CD14-positive monocyte (primary cell): ENCODE data around the gene TANC1. TPM values are rescaled to one million over a fixed set of nuclear protein-coding genes. Genes with fewer than 3 reads are reported as not detected.

ENCODE experiments used
- DNase-seq, 3 donors: peaks; one replicate each; pipeline ENCODE4 v3.0.0-alpha.2; 2011 to 2022
- H2AFZ ChIP-seq: 2 replicates; pipeline ENCODE4 v1.6.0; 2012; ENCODE audit warnings: mild to moderate bottlenecking, low read depth, low read length, inconsistent platforms; ENCODE audit not compliant: insufficient read depth, poor library complexity, severe bottlenecking
- H3K27ac ChIP-seq, 2 donors: 1 replicate in 1 of 2; 2 replicates in 1 of 2; pipeline ENCODE4 v1.5.1; 2012 to 2013; ENCODE audit warnings: low read length in 2 of 2, control low read depth in 1 of 2, inconsistent platforms in 1 of 2, low read depth in 1 of 2, mild to moderate bottlenecking in 1 of 2
- H3K27me3 ChIP-seq, 2 donors: one replicate each; pipeline versions ENCODE4 v1.6.0 to v1.6.1; 2011 to 2013; ENCODE audit warnings: low read length in 2 of 2; ENCODE audit not compliant: control insufficient read depth in 2 of 2, insufficient read depth in 2 of 2
- H3K36me3 ChIP-seq, 2 donors: replicated peaks in 1 of 2; 1 replicate in 1 of 2; 2 replicates in 1 of 2; pipeline versions ENCODE4 v1.5.1 to v1.6.1; 2012 to 2013; ENCODE audit warnings: low read length in 2 of 2, control low read depth in 1 of 2, inconsistent platforms in 1 of 2, mild to moderate bottlenecking in 1 of 2; ENCODE audit not compliant: insufficient read depth in 2 of 2, control insufficient read depth in 1 of 2
- H3K4me1 ChIP-seq, 2 donors: 1 replicate in 1 of 2; 2 replicates in 1 of 2; pipeline versions ENCODE4 v1.5.1 to v1.6.1; 2012 to 2013; ENCODE audit warnings: low read length in 2 of 2, control low read depth in 1 of 2, inconsistent platforms in 1 of 2, mild to moderate bottlenecking in 1 of 2, moderate library complexity in 1 of 2; ENCODE audit not compliant: insufficient read depth in 2 of 2, control insufficient read depth in 1 of 2
- H3K4me2 ChIP-seq: replicated peaks from 2 replicates; pipeline ENCODE3; 2012; ENCODE audit warnings: low read length, moderate library complexity, mild to moderate bottlenecking; ENCODE audit not compliant: poor library complexity, severe bottlenecking; ENCODE audit errors: extremely low read depth
- H3K4me3 ChIP-seq, 3 experiments: fragments of 200-600 bp in 1 of 3; sonication (generic) in 1 of 3; replicated peaks in 1 of 3; 1 replicate in 2 of 3; 2 replicates in 1 of 3; pipeline ENCODE4 v1.5.1; 2011 to 2013; ENCODE audit warnings: low read length in 3 of 3, mild to moderate bottlenecking in 3 of 3, control low read depth in 2 of 3, low read depth in 2 of 3, inconsistent platforms in 1 of 3, moderate library complexity in 1 of 3
- H3K79me2 ChIP-seq: 2 replicates; pipeline ENCODE4 v1.6.0; 2012; ENCODE audit warnings: mild to moderate bottlenecking, control low read depth, inconsistent platforms, low read length, moderate library complexity; ENCODE audit not compliant: insufficient read depth
- H3K9ac ChIP-seq: 2 replicates; pipeline ENCODE4 v1.6.0; 2017; ENCODE audit warnings: low read length, mild to moderate bottlenecking; ENCODE audit not compliant: insufficient read depth, poor library complexity, severe bottlenecking
- H3K9me3 ChIP-seq, 2 donors: replicated peaks in 1 of 2; 1 replicate in 1 of 2; 2 replicates in 1 of 2; pipeline versions ENCODE4 v1.5.1 to v1.6.1; 2012 to 2013; ENCODE audit warnings: low read length in 2 of 2, control low read depth in 1 of 2; ENCODE audit not compliant: control insufficient read depth in 1 of 2, insufficient read depth in 1 of 2
- H4K20me1 ChIP-seq: 2 replicates; pipeline ENCODE4 v1.6.0; 2012; ENCODE audit warnings: mild to moderate bottlenecking, low read length, control low read depth, moderate library complexity; ENCODE audit not compliant: insufficient read depth
- H3K27ac Mint-ChIP-seq, 7 donors: one replicate each; pipeline ENCODE4 v1.8.0; 2020; ENCODE audit warnings: mild to moderate bottlenecking in 7 of 7, mixed read lengths in 7 of 7, moderate library complexity in 6 of 7, inconsistent platforms in 2 of 7
- H3K27me3 Mint-ChIP-seq, 3 donors: one replicate each; pipeline ENCODE4 v1.8.0; 2021 to 2022; ENCODE audit warnings: low read depth in 3 of 3, mild to moderate bottlenecking in 3 of 3, mixed read lengths in 3 of 3, moderate library complexity in 3 of 3, inconsistent platforms in 1 of 3
- H3K36me3 Mint-ChIP-seq, 2 donors: one replicate each; pipeline ENCODE4 v1.8.0; 2020; ENCODE audit warnings: mixed read lengths in 2 of 2, inconsistent platforms in 1 of 2, mild to moderate bottlenecking in 1 of 2
- H3K4me1 Mint-ChIP-seq: one replicate; pipeline ENCODE4 v1.8.0; 2020; ENCODE audit warnings: mild to moderate bottlenecking, mixed read lengths
- H3K4me3 Mint-ChIP-seq, 2 donors: one replicate each; pipeline ENCODE4 v1.8.0; 2020; ENCODE audit warnings: mild to moderate bottlenecking in 2 of 2, mixed read lengths in 2 of 2, moderate library complexity in 1 of 2
- H3K9me3 Mint-ChIP-seq, 7 donors: one replicate each; pipeline ENCODE4 v1.8.0; 2020 to 2022; ENCODE audit warnings: mixed read lengths in 7 of 7, mild to moderate bottlenecking in 6 of 7, moderate library complexity in 6 of 7, inconsistent platforms in 2 of 7
- CTCF ChIP-seq: fragments of 200-600 bp; IDR thresholded peaks from one replicate; pipeline ENCODE4 v1.8.0; 2022; ENCODE audit warnings: antibody characterized with exemption, mild to moderate bottlenecking
- WGBS: methylation state at CpG from one replicate; pipeline ENCODE4 v1.1.5; 2013; ENCODE audit warnings: missing lambda C conversion rate; ENCODE audit not compliant: insufficient coverage; 5-methylcytosine and 5-hydroxymethylcytosine counted together
- intact Hi-C, 2 donors: fragments of 100-400 bp; cut with micrococcal nuclease; formaldehyde crosslinking; loops; one replicate each; pipeline versions ENCODE4 v1.15.0 to v1.15.1; 2023
- polyA plus RNA-seq, 3 donors: library from polyadenylated mRNA; depleted of rRNA in 1 of 3; unstranded in 2 of 3; stranded (reverse) in 1 of 3; fragments of 300-500 nt in 2 of 3; fragments of >200 nt in 1 of 3; fragmentation: Illumina TruSeq in 2 of 3; gene quantifications; 1 replicate in 2 of 3; 2 replicates in 1 of 3; pipeline ENCODE4 v1.2.3, GENCODE V29; 2012 to 2021

The TANC1 gene
- polyA plus RNA-seq, 3 donors, result 0.04 TPM; not detected in 2

- intact Hi-C loops, result no loop called here
- Mint-ChIP-seq H3K4me3 (no peak overlapping the region), H3K9me3 (no peaks in the 10 kb centered on the region), H3K4me1 (no peaks in the 10 kb centered on the region), H3K27me3 (peaks cover 0 to 2% (median 0%) of the 10 kb centered on the region in 3 donors), H3K27ac (no peak overlapping the region), H3K36me3 (no peaks in the 10 kb centered on the region)
- Histone ChIP-seq H2AFZ (no peak overlapping the region), H3K36me3 (no peaks in the 10 kb centered on the region), H3K27me3 (no peaks in the 10 kb centered on the region), H3K9me3 (no peaks in the 10 kb centered on the region), H3K4me2 (no peak overlapping the region), H3K27ac (no peak overlapping the region), H3K79me2 (no peaks in the 10 kb centered on the region), H3K4me1 (no peaks in the 10 kb centered on the region), H3K4me3 (no peak overlapping the region), H3K9ac (no peak overlapping the region), H4K20me1 (no peaks in the 10 kb centered on the region)
- DNase-seq, result no peak
- WGBS, result no CpG with 5 or more reads among the region's 5 CpGs
- TF ChIP-seq CTCF, result no peak
Measured at GRCh38 chr2:159103411-159103810, 135.0 kb downstream of the TANC1 start.

DNA sequence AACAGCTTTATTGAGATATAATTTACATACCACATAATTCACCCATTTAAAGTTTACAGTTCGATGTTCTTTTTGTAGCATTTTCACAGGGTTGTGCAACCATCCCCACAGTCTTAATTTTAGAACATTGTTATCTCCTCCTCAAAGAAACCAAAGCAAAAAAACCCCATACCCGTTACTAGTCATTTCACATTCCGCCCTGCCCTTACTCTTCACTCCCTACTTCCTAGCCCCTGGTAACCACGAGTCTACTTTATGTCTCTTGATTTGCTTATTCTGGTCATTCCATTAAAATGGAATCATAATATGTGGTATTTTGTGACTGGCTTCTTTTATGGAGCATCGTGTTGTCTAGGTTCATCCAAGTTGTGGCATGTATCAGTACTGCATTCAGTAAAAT lies 137.7 kb downstream of the TANC1 start:
- Histone ChIP-seq H3K79me2 (no peaks in the 10 kb centered on the region), H4K20me1 (no peaks in the 10 kb centered on the region), H3K27ac (no peak overlapping the region), H3K36me3 (no peaks in the 10 kb centered on the region), H2AFZ (no peak overlapping the region), H3K4me1 (no peaks in the 10 kb centered on the region), H3K9me3 (no peaks in the 10 kb centered on the region), H3K4me2 (no peak overlapping the region), H3K27me3 (no peaks in the 10 kb centered on the region), H3K4me3 (no peak overlapping the region), H3K9ac (no peak overlapping the region)
- Mint-ChIP-seq H3K36me3 (no peaks in the 10 kb centered on the region), H3K4me1 (no peaks in the 10 kb centered on the region), H3K27ac (no peak overlapping the region), H3K27me3 (peaks cover 0 to 3% (median 2%) of the 10 kb centered on the region in 3 donors), H3K4me3 (no peak overlapping the region), H3K9me3 (no peaks in the 10 kb centered on the region)
- intact Hi-C loops, result no loop called here
- WGBS, result 100% methylated on average over 1 of the region's 5 CpGs
- DNase-seq, result no peak
- no peak for TF ChIP-seq CTCF
